K562 (cell line): ENCODE measurements around the gene CD84. TPM values are rescaled to one million over a fixed set of nuclear protein-coding genes. Genes with fewer than 3 reads are reported as not detected.
A peak's percentile ranks its signal among the peaks of the same experiment; 100 is the strongest.

Source experiments
- ATAC-seq: fragments of 200-7000 bp; cut with Tn5 transposase; 3 replicates; pipeline ENCODE4 v1.9.1; 2020; ENCODE audit warnings: moderate library complexity
- BruUV-seq: library from RNA; stranded (reverse); fragments of 400-500 nt; replicated peaks from 2 replicates; lab custom pipeline; 2021; lab: Mats Ljungman, UMichigan
- CTCF ChIA-PET: fragments of 300-600 bp; formaldehyde crosslinking; extraction: SDS; loops from one replicate; lab custom pipeline; 2021; ENCODE audit warnings: low intra/inter-chr PET ratio; lab: Yijun Ruan, JAX
- POLR2A ChIA-PET: fragments of 300-600, 350-650 bp; sonication (Branson Sonifier 250); formaldehyde crosslinking; extraction: SDS; loops from one replicate; lab custom pipeline; 2021; ENCODE audit warnings: antibody characterized with exemption, inconsistent platforms; lab: Yijun Ruan, JAX
- DNase-seq, 4 experiments: peaks; one replicate each; pipeline versions ENCODE4 v3.0.0 to v3.0.0-alpha.2; 2011 to 2018; ENCODE audit warnings: low spot score in 3 of 4, mixed read lengths in 3 of 4; ENCODE audit errors: extremely low read depth in 1 of 4
- FAIRE-seq: peaks from 2 replicates; lab custom pipeline; 2011; peaks lifted over from hg19 to GRCh38; lab: Jason Lieb, UNC
- H2AFZ ChIP-seq: 2 replicates; pipeline ENCODE4 v1.6.0; 2011; ENCODE audit warnings: low read depth, low read length, control low read depth, inconsistent platforms
- H3K27ac ChIP-seq: fragments of 200-600 bp; 3 replicates; pipeline ENCODE4 v1.8.0; 2011; ENCODE audit warnings: low read depth, mild to moderate bottlenecking, control low read depth, inconsistent platforms, low read length, moderate library complexity, mixed read lengths; ENCODE audit errors: extremely low read depth
- H3K27me3 ChIP-seq, 2 experiments: fragments of 300-600 bp in 1 of 2; 2 replicates in 1 of 2; 3 replicates in 1 of 2; pipeline versions ENCODE4 v1.6.0 to v1.8.0; 2011; ENCODE audit warnings: inconsistent platforms in 2 of 2, low read length in 2 of 2, mild to moderate bottlenecking in 1 of 2, mixed read lengths in 1 of 2, moderate library complexity in 1 of 2; ENCODE audit not compliant: control insufficient read depth in 2 of 2, insufficient read depth in 2 of 2
- H3K36me3 ChIP-seq: fragments of 300-600 bp; 3 replicates; pipeline ENCODE4 v1.8.0; 2011; ENCODE audit warnings: mild to moderate bottlenecking, low read length, inconsistent platforms; ENCODE audit not compliant: control insufficient read depth, insufficient read depth
- H3K4me1 ChIP-seq, 2 experiments: fragments of 200-600 bp in 1 of 2; replicated peaks in 1 of 2; 2 replicates in 1 of 2; 3 replicates in 1 of 2; pipeline versions ENCODE4 v1.5.1 to v1.8.0; 2011; ENCODE audit warnings: inconsistent platforms in 2 of 2, low read length in 2 of 2, mild to moderate bottlenecking in 1 of 2, mixed read lengths in 1 of 2, moderate library complexity in 1 of 2; ENCODE audit not compliant: control insufficient read depth in 2 of 2, insufficient read depth in 2 of 2
- H3K4me2 ChIP-seq: 2 replicates; pipeline ENCODE4 v1.6.1; 2011; ENCODE audit warnings: low read length, control low read depth, inconsistent platforms, mixed read lengths; ENCODE audit not compliant: insufficient read depth
- H3K4me3 ChIP-seq: fragments of 200-600 bp; sonication (generic), shearing (Covaris generic); 2 replicates; pipeline ENCODE4 v1.5.1; 2016; ENCODE audit warnings: control low read depth, inconsistent platforms
- H3K79me2 ChIP-seq: fragments of 200-600 bp; 3 replicates; pipeline ENCODE4 v1.8.0; 2011; ENCODE audit warnings: low read length, inconsistent platforms; ENCODE audit not compliant: control insufficient read depth, insufficient read depth
- H3K9ac ChIP-seq, 2 experiments: 2 replicates each; pipeline versions ENCODE4 v1.6.0 to v1.6.1; 2011; ENCODE audit warnings: low read depth in 2 of 2, low read length in 2 of 2, control low read depth in 1 of 2, inconsistent platforms in 1 of 2, mild to moderate bottlenecking in 1 of 2, mixed read lengths in 1 of 2; ENCODE audit not compliant: insufficient read depth in 1 of 2
- H3K9me1 ChIP-seq: one replicate; pipeline ENCODE4 v1.6.0; 2011; ENCODE audit warnings: inconsistent platforms, mild to moderate bottlenecking, low read length, moderate library complexity; ENCODE audit not compliant: control insufficient read depth, insufficient read depth
- H3K9me3 ChIP-seq: replicated peaks from 2 replicates; pipeline ENCODE4 v1.5.1; 2011; ENCODE audit warnings: low read depth, low read length, inconsistent platforms; ENCODE audit not compliant: control insufficient read depth, insufficient read depth
- H4K20me1 ChIP-seq: replicated peaks from 2 replicates; pipeline ENCODE4 v1.6.1; 2011; ENCODE audit warnings: low read length, inconsistent platforms, mixed read lengths; ENCODE audit not compliant: control insufficient read depth, insufficient read depth
- ARID1B ChIP-seq: fragments of 450-650 bp; IDR thresholded peaks from 2 replicates; pipeline ENCODE4 v1.6.1; 2016; ENCODE audit warnings: antibody characterized with exemption, mild to moderate bottlenecking, inconsistent platforms
- ARID2 ChIP-seq: fragments of 450-650 bp; IDR thresholded peaks from 2 replicates; pipeline ENCODE4 v1.6.1; 2017; ENCODE audit warnings: antibody characterized with exemption, mild to moderate bottlenecking
- CBX5 ChIP-seq: IDR thresholded peaks from 2 replicates; pipeline ENCODE4 v1.6.1; 2014; ENCODE audit warnings: low read depth, borderline replicate concordance
- CCAR2 ChIP-seq: fragments of 200-400 bp; formaldehyde crosslinking; IDR thresholded peaks from 2 replicates; pipeline ENCODE4 v1.6.1; 2017; ENCODE audit warnings: mild to moderate bottlenecking, low read depth, low read length
- CHAMP1 ChIP-seq: fragments of 450-650 bp; IDR thresholded peaks from 2 replicates; pipeline ENCODE4 v1.6.1; 2016; ENCODE audit warnings: mild to moderate bottlenecking
- E2F4 ChIP-seq: sonication (generic); formaldehyde crosslinking; IDR thresholded peaks from 2 replicates; pipeline ENCODE4 v1.8.0; 2022; ENCODE audit warnings: mild to moderate bottlenecking, low read depth, missing genetic modification reagents
- ELF2 ChIP-seq: fragments of 250-450 bp; sonication (Bioruptor Pico); IDR thresholded peaks from 2 replicates; pipeline ENCODE4 v1.5.0; 2021; ENCODE audit warnings: mild to moderate bottlenecking
- ETV1 ChIP-seq: fragments of 450-650 bp; conservative IDR thresholded peaks from 2 replicates; pipeline ENCODE4 v1.6.1; 2016; ENCODE audit warnings: missing genetic modification characterization, control low read depth, low read depth, missing compliant biosample characterization
- FUS ChIP-seq: fragments of 200-400 bp; formaldehyde crosslinking; optimal IDR thresholded peaks from 2 replicates; pipeline ENCODE3; 2017; ENCODE audit warnings: low read depth, low read length
- GTF2E2 ChIP-seq: fragments of 200-800 bp; sonication (Bioruptor generic); IDR thresholded peaks from 2 replicates; pipeline ENCODE4 v1.6.1; 2016; ENCODE audit warnings: missing genetic modification characterization, missing compliant biosample characterization
- HNRNPL ChIP-seq: fragments of 200-400 bp; formaldehyde crosslinking; IDR thresholded peaks from 2 replicates; pipeline ENCODE4 v1.6.1; 2017; ENCODE audit warnings: low read depth, mild to moderate bottlenecking, low read length
- MED1 ChIP-seq: sonication (generic); formaldehyde crosslinking; IDR thresholded peaks from 2 replicates; pipeline ENCODE4 v1.8.1; 2023; ENCODE audit warnings: missing genetic modification reagents, borderline replicate concordance
- NCOA1 ChIP-seq: fragments of 450-650 bp; IDR thresholded peaks from 2 replicates; pipeline ENCODE4 v1.6.1; 2016; ENCODE audit warnings: low read depth
- NFIC ChIP-seq: fragments of 450-650 bp; IDR thresholded peaks from 2 replicates; pipeline ENCODE4 v1.6.1; 2017; ENCODE audit warnings: mild to moderate bottlenecking, inconsistent platforms
- PCBP2 ChIP-seq: fragments of 200-400 bp; formaldehyde crosslinking; IDR thresholded peaks from 2 replicates; pipeline ENCODE4 v1.6.1; 2018; ENCODE audit warnings: low read length, low read depth, mild to moderate bottlenecking, moderate library complexity; ENCODE audit not compliant: poor library complexity, severe bottlenecking
- PURB ChIP-seq: sonication (generic); formaldehyde crosslinking; IDR thresholded peaks from 2 replicates; pipeline ENCODE4 v1.9.0; 2021; ENCODE audit warnings: low read depth, mild to moderate bottlenecking, missing genetic modification reagents
- SMC3 ChIP-seq: conservative IDR thresholded peaks from 2 replicates; pipeline ENCODE4 v1.6.1; 2011; ENCODE audit warnings: low read depth, low read length, improper control_type of control experiment; ENCODE audit not compliant: insufficient read depth
- TAF7 ChIP-seq: fragments of 450-650 bp; IDR thresholded peaks from 2 replicates; pipeline ENCODE4 v1.6.1; 2016; ENCODE audit warnings: missing genetic modification characterization, missing compliant biosample characterization
- TEAD1 ChIP-seq, 2 experiments: fragments of 450-650 bp in 1 of 2; sonication (generic) in 1 of 2; formaldehyde crosslinking; IDR thresholded peaks; 2 replicates each; pipeline versions ENCODE4 v1.4.0 to v1.8.0; 2020 to 2022; ENCODE audit warnings: mild to moderate bottlenecking in 2 of 2, missing genetic modification reagents in 1 of 2
- TFAP4 ChIP-seq: sonication (generic); formaldehyde crosslinking; IDR thresholded peaks from 2 replicates; pipeline ENCODE4 v1.8.0; 2022; ENCODE audit warnings: missing genetic modification reagents, mild to moderate bottlenecking, moderate library complexity, borderline replicate concordance
- ZNF561 ChIP-seq: fragments of 450-650 bp; formaldehyde crosslinking; conservative IDR thresholded peaks from 2 replicates; pipeline ENCODE4 v1.4.0; 2020; ENCODE audit warnings: mild to moderate bottlenecking, moderate library complexity
- WGBS: fragments of 100-300 bp; shearing (Covaris generic); methylation state at CpG from one replicate; pipeline ENCODE4 v1.1.6; 2016; ENCODE audit warnings: low coverage, mixed read lengths; ENCODE audit not compliant: insufficient coverage; ENCODE audit errors: missing lambda C conversion rate; 5-methylcytosine and 5-hydroxymethylcytosine counted together
- in situ Hi-C: fragments of 300-500 bp; cut with MboI; formaldehyde crosslinking; loops from 4 replicates; pipeline ENCODE4 v1.15.0; 2018; ENCODE audit warnings: inconsistent platforms, mixed read lengths
- intact Hi-C: fragments of 100-400 bp; cut with micrococcal nuclease; formaldehyde crosslinking; loops from 2 replicates; pipeline ENCODE4 v1.14.2; 2022
- polyA plus RNA-seq, 8 experiments: library from polyadenylated mRNA; depleted of rRNA in 4 of 8; stranded (reverse) in 5 of 8; unstranded in 3 of 8; fragments of >200 nt; fragmentation: Nextera tagmentation in 2 of 8; fragmentation: Illumina TruSeq in 1 of 8; extraction: Ambion mirVana in 2 of 8; extraction: Trizol in 1 of 8; gene quantifications; 2 replicates each; pipeline versions ENCODE4 v1.2.1 to v1.2.3, GENCODE V29; 2011 to 2014; ENCODE audit warnings: inconsistent platforms in 1 of 8, missing spikeins in 1 of 8
- total RNA-seq, 7 experiments: library from RNA; depleted of rRNA in 6 of 7; stranded (reverse); fragments of >200 nt in 6 of 7; fragmentation: Illumina TruSeq in 2 of 7; extraction: Trizol in 2 of 7; gene quantifications; 2 replicates each; pipeline versions ENCODE4 v1.2.1 to v1.2.3, GENCODE V29; 2011 to 2021; ENCODE audit warnings: low replicate concordance in 1 of 7

The CD84 gene
- total and polyA plus RNA-seq, 9 of the 15 experiments (the other 6 are each of a cell fraction or from before 2014, with no cell fraction given): 0.82 to 6.8 (median 2.0) TPM

GRCh38 chr1:160546942-160547341, 32.4 kb downstream of the CD84 start:
- no peak for ATAC-seq
- Histone ChIP-seq H3K4me2 (no peak overlapping the region; the same call in 1 of the 2 replicates), H4K20me1 (no peaks in the 10 kb centered on the region), H3K79me2 (no peaks in the 10 kb centered on the region), H3K36me3 (no peaks in the 10 kb centered on the region; the same call in 2 of the 3 replicates), H3K4me1 (peaks cover 34 to 68% of the 10 kb centered on the region in 2 experiments), H3K4me3 (no peak overlapping the region), H3K9me1 (no peaks in the 10 kb centered on the region), H3K27ac (peak overlapping the region; percentile 12; the same call in 1 of the 3 replicates), H3K9me3 (no peaks in the 10 kb centered on the region; the same call in 1 of the 2 replicates), H3K27me3 (no peaks in the 10 kb centered on the region), H3K9ac (no peak overlapping the region), H2AFZ (peak overlapping the region; percentile 72)
- WGBS: 80% methylated on average over 2 of the region's 2 CpGs
- POLR2A ChIA-PET: interaction anchor here (1.0 kb wide), 1 partner anchor 29 kb away, joined by 3 read pairs; no protein-coding TSS in a partner anchor
- no TSS peak for BruUV-seq
- DNase-seq: no peak
- FAIRE-seq: no peak
- CTCF ChIA-PET: no interaction called here
- in situ Hi-C loops: no loop called here
- intact Hi-C loops: no loop called here
- TF ChIP-seq ETV1 (tag): no peak
- no peak for TF ChIP-seq CHAMP1
- no peak for TF ChIP-seq NFIC
- no peak for TF ChIP-seq TFAP4 (CRISPR knock-in tag)
- no peak for TF ChIP-seq CCAR2
- TF ChIP-seq TAF7: no peak
- TF ChIP-seq FUS: no peak
- TF ChIP-seq ELF2: no peak
- no peak for TF ChIP-seq TEAD1 (CRISPR knock-in tag; IDR thresholded peaks at IDR 0.05)
- no peak for TF ChIP-seq GTF2E2
- no peak for TF ChIP-seq SMC3
- TF ChIP-seq PURB (CRISPR knock-in tag): no peak
- no peak for TF ChIP-seq ARID2
- peak; percentile 17; the same call in 1 of the 2 replicates for TF ChIP-seq ARID1B
- TF ChIP-seq PCBP2: no peak
- no peak for TF ChIP-seq HNRNPL
- no peak for TF ChIP-seq ZNF561 (CRISPR knock-in tag)
- TF ChIP-seq E2F4 (CRISPR knock-in tag): no peak
- no peak for TF ChIP-seq NCOA1
- no peak for TF ChIP-seq CBX5
- no peak for TF ChIP-seq MED1 (CRISPR knock-in tag)
